SU-DHL-6 (cell line): ENCODE results near the gene SRP72.

Source experiments
- H2AFZ ChIP-seq: fragments of 200-600 bp; sonication (generic); 2 replicates; pipeline ENCODE4 v1.6.1; 2014; ENCODE audit warnings: low read depth, mild to moderate bottlenecking, moderate library complexity, mixed read lengths, antibody characterized with exemption, low read length; ENCODE audit not compliant: severe bottlenecking
- H3F3A ChIP-seq: fragments of 200-600 bp; shearing (Covaris generic); 2 replicates; pipeline ENCODE4 v1.6.0; 2016; ENCODE audit warnings: antibody characterized with exemption, mild to moderate bottlenecking; ENCODE audit not compliant: insufficient read depth
- H3K27ac ChIP-seq: fragments of 200-600 bp; sonication (generic); 2 replicates; pipeline ENCODE4 v1.5.1; 2016; ENCODE audit warnings: low read depth, mild to moderate bottlenecking, low read length, moderate library complexity, mixed read lengths
- H3K27me3 ChIP-seq: fragments of 200-600 bp; sonication (generic), shearing (Covaris generic); 2 replicates; pipeline ENCODE4 v1.6.0; 2014; ENCODE audit warnings: mild to moderate bottlenecking, low read length
- H3K36me3 ChIP-seq: fragments of 200-600 bp; sonication (generic); 2 replicates; pipeline ENCODE4 v1.6.1; 2014; ENCODE audit warnings: mild to moderate bottlenecking, low read length, mixed read lengths
- H3K4me2 ChIP-seq: fragments of 300-600, 200-600 bp; shearing (Covaris generic), sonication (generic); 2 replicates; pipeline ENCODE4 v1.6.0; 2014; ENCODE audit warnings: low read length, low read depth, mild to moderate bottlenecking; ENCODE audit not compliant: poor library complexity, severe bottlenecking
- H3K4me3 ChIP-seq: fragments of 200-600 bp; sonication (generic); 2 replicates; pipeline ENCODE4 v1.5.1; 2014; ENCODE audit warnings: antibody characterized with exemption, low read length, mild to moderate bottlenecking, mixed read lengths; ENCODE audit not compliant: insufficient read depth, poor library complexity, severe bottlenecking
- H3K79me2 ChIP-seq: fragments of 200-600 bp; sonication (generic); 2 replicates; pipeline ENCODE4 v1.6.1; 2014; ENCODE audit warnings: mild to moderate bottlenecking, low read length, moderate library complexity; ENCODE audit not compliant: insufficient read depth
- H3K9ac ChIP-seq: fragments of 200-600 bp; sonication (generic); 2 replicates; pipeline ENCODE4 v1.7.0; 2014; ENCODE audit warnings: mild to moderate bottlenecking, low read length
- H3K9me2 ChIP-seq: fragments of 200-600 bp; sonication (generic); replicated peaks from 2 replicates; pipeline ENCODE4 v1.6.1; 2014; ENCODE audit warnings: low read length; ENCODE audit not compliant: insufficient read depth
- H3K9me3 ChIP-seq: fragments of 200-600 bp; sonication (generic); 2 replicates; pipeline ENCODE4 v1.6.1; 2014; ENCODE audit warnings: low read length, mixed read lengths; ENCODE audit not compliant: insufficient read depth
- H4K20me1 ChIP-seq: fragments of 200-600 bp; sonication (generic); 2 replicates; pipeline ENCODE4 v1.6.1; 2014; ENCODE audit warnings: low read depth, mild to moderate bottlenecking, antibody characterized with exemption, low read length, moderate library complexity, mixed read lengths
- EZH2phosphoT487 ChIP-seq: fragments of 200-600 bp; sonication (generic), shearing (Covaris generic); conservative IDR thresholded peaks from 2 replicates; pipeline ENCODE4 v1.6.1; 2018; ENCODE audit warnings: mild to moderate bottlenecking, antibody characterized with exemption, low read length, moderate library complexity, mixed read lengths
- TF ChIP-seq, protein P1 (sequence below): fragments of 200-600 bp; sonication (generic); IDR thresholded peaks from one replicate; pipeline ENCODE4 v1.5.1; 2017; ENCODE audit warnings: antibody characterized with exemption, mild to moderate bottlenecking, low read length, moderate library complexity; ENCODE audit not compliant: insufficient read depth, poor library complexity, severe bottlenecking

The SRP72 gene

DNA sequence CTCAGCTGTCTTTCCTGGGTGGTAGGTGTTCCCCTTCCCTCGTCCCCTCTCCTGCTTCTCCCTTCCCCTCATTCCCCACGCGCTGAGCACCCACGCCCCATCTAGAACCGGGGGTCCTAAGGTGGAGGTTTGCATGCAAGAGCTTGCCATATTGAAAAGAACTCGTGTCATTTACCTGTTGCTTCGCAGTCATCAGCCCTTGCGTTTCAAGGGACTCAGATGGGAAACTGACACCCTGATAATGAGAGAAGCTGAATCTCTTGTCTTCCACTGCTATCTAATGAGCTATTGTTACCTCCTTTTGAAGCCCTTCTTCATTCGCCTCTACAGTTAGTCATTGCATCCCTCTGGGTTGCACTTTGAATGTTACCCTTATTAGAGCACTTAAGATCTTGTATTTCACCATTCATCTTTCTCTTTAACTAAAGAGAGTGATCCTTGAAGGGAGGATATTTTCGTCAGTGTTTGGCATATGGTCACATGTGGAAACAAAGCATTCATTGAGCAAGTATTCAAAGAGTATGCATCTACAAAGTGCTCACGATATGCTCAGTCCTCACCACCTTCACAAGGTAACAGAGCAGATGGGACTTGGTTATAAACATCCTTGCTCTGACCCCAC lies 63.8 kb downstream of the SRP72 start:
- Histone ChIP-seq H3K27me3 (no peaks in the 10 kb centered on the region), H3K4me2 (peak overlapping the region; percentile 77), H3K9me3 (no peaks in the 10 kb centered on the region), H2AFZ (peak overlapping the region; percentile 76), H3K9ac (0 out of 2 replicates have a peak overlapping the region, but pooled peaks have one; percentile 54), H3K27ac (no peak overlapping the region), H3K36me3 (no peaks in the 10 kb centered on the region), H3K4me3 (peak overlapping the region; percentile 57), H3K79me2 (no peaks in the 10 kb centered on the region), H3F3A (no peaks in the 10 kb centered on the region), H3K9me2 (no peaks in the 10 kb centered on the region), H4K20me1 (no peaks in the 10 kb centered on the region)
- TF ChIP-seq, protein P1, sequence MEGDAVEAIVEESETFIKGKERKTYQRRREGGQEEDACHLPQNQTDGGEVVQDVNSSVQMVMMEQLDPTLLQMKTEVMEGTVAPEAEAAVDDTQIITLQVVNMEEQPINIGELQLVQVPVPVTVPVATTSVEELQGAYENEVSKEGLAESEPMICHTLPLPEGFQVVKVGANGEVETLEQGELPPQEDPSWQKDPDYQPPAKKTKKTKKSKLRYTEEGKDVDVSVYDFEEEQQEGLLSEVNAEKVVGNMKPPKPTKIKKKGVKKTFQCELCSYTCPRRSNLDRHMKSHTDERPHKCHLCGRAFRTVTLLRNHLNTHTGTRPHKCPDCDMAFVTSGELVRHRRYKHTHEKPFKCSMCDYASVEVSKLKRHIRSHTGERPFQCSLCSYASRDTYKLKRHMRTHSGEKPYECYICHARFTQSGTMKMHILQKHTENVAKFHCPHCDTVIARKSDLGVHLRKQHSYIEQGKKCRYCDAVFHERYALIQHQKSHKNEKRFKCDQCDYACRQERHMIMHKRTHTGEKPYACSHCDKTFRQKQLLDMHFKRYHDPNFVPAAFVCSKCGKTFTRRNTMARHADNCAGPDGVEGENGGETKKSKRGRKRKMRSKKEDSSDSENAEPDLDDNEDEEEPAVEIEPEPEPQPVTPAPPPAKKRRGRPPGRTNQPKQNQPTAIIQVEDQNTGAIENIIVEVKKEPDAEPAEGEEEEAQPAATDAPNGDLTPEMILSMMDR, result no peak
- no peak for TF ChIP-seq EZH2phosphoT487

- TF ChIP-seq, protein P1, result no peak
- no peak for TF ChIP-seq EZH2phosphoT487
- no peak overlapping the region for H3K4me3 ChIP-seq
- no peak overlapping the region for H3K4me2 ChIP-seq
- H4K20me1 ChIP-seq, result no peaks in the 10 kb centered on the region
- no peaks in the 10 kb centered on the region for H3K27me3 ChIP-seq
- no peaks in the 10 kb centered on the region for H3K79me2 ChIP-seq
- no peak overlapping the region for H2AFZ ChIP-seq
- H3K9ac ChIP-seq, result no peak overlapping the region
- no peaks in the 10 kb centered on the region for H3K9me2 ChIP-seq
- H3F3A ChIP-seq, result no peaks in the 10 kb centered on the region
- no peaks in the 10 kb centered on the region for H3K9me3 ChIP-seq
- no peak overlapping the region for H3K27ac ChIP-seq
- no peaks in the 10 kb centered on the region for H3K36me3 ChIP-seq
Measured at GRCh38 chr4:56531823-56532222, 64.4 kb downstream of the SRP72 start.

DNA sequence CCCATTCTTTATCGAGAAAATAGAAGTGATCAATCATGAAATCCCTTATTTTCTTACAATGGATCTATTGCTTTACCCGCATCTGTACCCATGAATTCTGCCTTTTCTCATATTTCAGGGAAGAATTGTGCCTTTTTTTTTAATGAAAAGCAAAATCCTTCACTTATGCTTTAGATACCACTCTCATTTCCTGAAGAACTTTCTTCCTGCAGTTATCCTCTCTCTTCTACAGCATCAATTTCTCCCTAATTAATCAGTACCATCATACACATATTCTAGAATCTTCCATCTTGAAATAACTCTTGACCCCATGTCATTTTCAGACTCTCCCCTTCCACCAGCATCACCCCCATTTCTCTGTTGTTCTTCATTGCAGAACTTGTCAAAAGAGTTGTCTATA lies 64.8 kb downstream of the SRP72 start:
- H3K4me3 ChIP-seq, result no peak overlapping the region
- no peaks in the 10 kb centered on the region for H4K20me1 ChIP-seq
- H3F3A ChIP-seq, result no peaks in the 10 kb centered on the region
- no peak overlapping the region for H3K4me2 ChIP-seq
- H3K9me3 ChIP-seq, result no peaks in the 10 kb centered on the region
- no peaks in the 10 kb centered on the region for H3K9me2 ChIP-seq
- no peak overlapping the region for H2AFZ ChIP-seq
- H3K79me2 ChIP-seq, result no peaks in the 10 kb centered on the region
- H3K9ac ChIP-seq, result no peak overlapping the region
- TF ChIP-seq, protein P1, result no peak
- TF ChIP-seq EZH2phosphoT487, result no peak
- H3K27ac ChIP-seq, result no peak overlapping the region
- H3K27me3 ChIP-seq, result no peaks in the 10 kb centered on the region
- H3K36me3 ChIP-seq, result no peaks in the 10 kb centered on the region
